GM21619 (cell line): Measurements from ENCODE around the gene PNMT.
"Not testable (repeated sequence)": the region's sequence is repeated elsewhere in the genome, so short reads cannot be mapped to it uniquely, and the experiment has no call there.

Experiments
- ATAC-seq: cut with Tn5 transposase; IDR thresholded peaks from one replicate; pipeline ENCODE4 v1.9.1; 2021; ENCODE audit not compliant: unreplicated experiment

PNMT gene

DNA sequence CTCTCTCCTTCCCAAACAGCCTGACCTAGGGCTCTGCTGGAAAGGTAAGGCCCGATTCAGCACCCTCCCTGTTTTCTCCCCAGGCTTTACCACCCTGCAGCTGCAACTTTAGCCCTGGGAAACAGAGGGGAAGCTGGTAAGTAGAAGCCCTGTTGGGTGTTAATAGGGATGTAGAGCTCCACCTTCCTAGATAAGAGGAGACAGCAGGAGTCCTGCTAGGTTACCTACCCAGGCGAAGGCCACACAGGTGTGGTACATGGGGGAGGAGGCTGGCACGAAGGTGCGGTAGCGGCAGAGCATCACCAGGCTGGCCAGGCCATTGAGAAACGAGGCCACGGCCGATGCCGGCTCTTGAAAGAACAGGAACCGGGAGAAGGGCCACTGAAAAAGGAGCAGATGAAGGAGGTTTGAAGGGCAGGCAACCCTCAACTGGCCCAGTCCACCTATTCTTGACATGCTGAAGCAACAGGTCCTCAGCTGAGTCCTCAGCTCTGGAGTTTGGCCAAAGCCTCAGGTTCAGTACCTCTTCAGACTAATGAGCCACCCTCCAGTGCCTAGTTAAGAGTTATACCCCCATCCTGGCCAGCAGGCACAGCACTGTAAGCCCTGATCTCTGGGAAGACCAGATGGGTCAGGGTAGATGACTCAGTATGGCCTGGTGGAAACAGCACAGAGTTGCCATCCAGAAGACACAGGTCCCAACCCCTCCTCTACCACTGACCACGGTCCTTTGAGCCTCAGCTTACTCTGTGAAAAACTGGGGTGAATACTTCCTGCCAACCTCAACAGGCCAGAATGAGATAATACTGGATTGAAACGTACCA is 16.3 kb downstream of the PNMT start:
- no peak for ATAC-seq

- ATAC-seq: no peak
Observed at GRCh38 chr17:39687101-39687545, 18.9 kb downstream of the PNMT start.

GRCh38 chr17:39687546-39688474 is 19.6 kb downstream of the PNMT start, which contains the start of gene PGAP3:
Gene PGAP3 (minus strand): TSS chr17:39688057. CDS start chr17:39688014, 43 bp downstream.
- peak; percentile 81 for ATAC-seq

DNA sequence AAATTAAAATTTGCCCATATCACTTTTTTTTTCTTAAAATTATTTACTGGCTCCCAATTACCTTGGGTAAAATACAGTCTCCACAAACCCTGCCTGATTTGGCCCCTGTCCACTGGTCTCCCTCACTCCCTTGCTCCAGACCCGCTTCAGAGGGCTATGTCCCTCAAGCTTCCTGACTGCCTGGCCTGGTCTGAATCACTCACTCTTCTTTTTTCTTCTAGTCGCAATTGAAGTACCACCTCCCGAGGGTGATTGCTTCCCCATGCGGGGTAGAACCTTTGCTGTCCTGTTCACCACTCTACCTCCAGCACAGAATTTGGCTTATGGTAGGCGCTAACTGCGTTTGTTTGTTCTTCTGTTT is 20.2 kb downstream of the PNMT start:
- no peak for ATAC-seq

DNA sequence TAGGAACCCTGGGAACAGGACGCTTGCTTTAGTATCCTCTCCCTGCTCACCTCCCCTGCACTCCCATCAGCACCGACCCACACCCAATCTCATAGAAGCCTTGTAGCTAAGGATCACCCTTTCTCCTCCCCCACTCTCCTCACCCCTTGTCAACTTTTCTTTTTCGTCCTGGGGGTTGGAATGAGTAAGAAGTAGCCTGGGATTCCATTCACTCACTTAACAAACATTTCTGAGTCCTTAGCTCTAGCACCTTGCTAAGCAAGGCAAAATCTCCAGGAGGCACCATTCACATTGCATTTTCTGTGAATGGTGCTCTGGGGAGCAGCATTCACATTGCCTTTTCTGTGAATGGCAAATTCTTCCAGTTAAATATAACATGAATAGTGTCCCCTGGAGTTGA is 20.7 kb downstream of the PNMT start:
- no peak for ATAC-seq

DNA sequence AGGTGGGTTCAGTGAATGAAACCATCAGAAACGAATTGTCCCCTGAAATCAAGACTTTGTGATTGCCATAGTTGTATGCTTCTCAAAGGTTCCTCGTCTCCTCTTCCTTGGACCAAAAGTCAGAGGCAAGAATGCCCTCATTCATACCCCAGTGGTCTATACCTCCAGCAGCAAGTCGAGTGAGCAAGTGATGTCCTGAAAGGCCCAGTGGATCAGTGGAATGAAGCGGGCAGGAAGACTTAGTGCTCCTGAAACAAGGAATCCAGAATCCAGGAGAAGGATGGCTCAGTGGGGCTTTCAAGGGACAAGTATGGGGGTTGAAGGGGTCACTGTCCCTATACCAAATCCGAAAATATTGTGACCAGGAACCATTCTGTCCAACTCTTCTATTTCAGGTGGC is 26.3 kb downstream of the PNMT start:
- ATAC-seq: no peak

DNA sequence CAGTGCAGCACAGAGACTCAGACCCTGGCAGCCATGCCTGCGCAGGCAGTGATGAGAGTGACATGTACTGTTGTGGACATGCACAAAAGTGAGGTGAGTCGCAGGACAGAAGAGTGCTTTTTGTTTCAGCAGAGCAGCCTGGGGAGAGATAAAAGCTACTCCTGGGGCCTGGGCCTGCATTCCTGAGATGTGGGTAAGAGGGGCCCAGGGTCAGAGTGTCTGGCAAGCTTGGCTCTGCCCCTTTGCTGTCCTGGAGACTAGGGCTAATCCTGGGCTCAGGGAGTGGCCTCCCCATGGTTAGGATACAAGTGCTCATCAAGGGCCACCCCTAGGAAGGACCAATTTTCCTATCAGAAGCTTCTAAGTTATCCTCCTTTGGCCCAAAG is 26.8 kb downstream of the PNMT start:
- no peak for ATAC-seq

- ATAC-seq: no peak
Observed at GRCh38 chr17:39696731-39697130, 28.5 kb downstream of the PNMT start.

DNA sequence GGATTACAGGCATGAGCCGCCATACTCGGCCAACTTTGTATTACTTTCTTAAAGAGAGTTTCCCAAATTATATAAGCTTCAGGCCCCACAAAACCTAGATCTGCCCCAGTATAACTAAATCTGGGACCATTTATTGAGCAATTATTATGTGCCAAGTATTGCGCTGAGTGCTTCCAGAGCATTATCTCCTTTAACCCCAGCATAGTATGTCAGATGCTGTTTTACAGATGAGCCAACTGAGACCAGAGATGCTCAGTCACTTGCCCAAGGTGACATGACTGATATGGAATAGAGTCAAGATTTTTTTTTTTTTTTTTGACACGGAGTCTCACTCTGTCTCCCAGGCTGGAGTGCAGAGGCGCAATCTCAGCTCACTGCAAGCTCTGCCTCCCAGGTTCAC is 29.7 kb downstream of the PNMT start:
- no peak for ATAC-seq

DNA sequence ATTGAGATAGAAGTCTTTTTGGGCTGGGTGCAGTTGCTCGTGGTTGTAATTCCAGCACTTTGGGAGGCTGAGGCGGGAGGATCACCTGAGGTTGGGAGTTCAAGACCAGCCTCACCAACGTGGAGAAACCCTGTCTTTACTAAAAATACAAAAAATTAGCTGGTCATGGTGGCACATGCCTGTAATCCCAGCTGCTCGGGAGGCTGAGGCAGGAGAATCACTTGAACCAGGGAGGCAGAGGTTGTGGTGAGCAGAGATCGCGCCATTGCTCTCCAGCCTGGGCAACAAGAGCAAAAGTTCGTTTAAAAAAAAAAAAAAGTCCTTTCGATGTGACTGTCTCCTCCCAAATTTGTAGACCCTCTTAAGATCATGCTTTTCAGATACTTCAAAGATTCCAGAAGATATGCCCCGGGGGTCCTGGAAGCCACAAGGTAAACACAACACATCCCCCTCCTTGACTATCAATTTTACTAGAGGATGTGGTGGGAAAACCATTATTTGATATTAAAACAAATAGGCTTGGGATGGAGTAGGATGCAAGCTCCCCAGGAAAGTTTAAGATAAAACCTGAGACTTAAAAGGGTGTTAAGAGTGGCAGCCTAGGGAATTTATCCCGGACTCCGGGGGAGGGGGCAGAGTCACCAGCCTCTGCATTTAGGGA is 31.0 kb downstream of the PNMT start:
- not testable (repeated sequence) for ATAC-seq

GRCh38 chr17:39699818-39700147 is 31.5 kb downstream of the PNMT start, which contains the start of gene ERBB2:
Gene ERBB2 (plus strand): TSS chr17:39700064. CDS start chr17:39700239, 175 bp downstream.
- ATAC-seq: no peak

DNA sequence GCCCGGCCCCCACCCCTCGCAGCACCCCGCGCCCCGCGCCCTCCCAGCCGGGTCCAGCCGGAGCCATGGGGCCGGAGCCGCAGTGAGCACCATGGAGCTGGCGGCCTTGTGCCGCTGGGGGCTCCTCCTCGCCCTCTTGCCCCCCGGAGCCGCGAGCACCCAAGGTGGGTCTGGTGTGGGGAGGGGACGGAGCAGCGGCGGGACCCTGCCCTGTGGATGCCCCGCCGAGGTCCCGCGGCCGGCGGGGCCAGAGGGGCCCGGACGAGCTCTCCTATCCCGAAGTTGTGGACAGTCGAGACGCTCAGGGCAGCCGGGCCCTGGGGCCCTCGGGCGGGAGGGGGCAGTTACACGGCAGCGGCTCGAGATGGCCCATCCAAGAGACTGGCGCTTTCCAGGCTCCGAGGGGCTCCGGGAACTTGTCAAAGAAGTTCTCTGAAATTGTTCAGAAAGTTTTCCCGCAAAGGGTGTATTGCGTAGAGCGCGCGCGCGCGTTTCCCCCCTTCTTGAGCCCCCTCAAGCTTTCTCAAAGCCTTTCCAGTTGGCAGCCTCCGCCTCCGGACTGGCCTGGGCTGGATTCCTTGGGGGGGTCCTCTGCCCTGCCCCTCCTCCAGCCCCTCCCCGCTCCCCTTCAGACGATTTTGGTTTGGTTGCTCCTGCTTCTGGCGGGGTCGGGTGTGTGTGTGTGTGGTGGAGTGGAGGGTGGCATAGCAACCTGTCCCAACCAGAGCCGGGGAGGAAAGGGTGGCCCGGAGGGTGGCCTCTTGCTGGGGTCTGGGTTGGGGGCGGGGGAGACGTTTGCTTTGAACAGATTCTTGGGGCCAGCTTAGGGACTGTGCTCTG is 32.1 kb downstream of the PNMT start:
- ATAC-seq: no peak

DNA sequence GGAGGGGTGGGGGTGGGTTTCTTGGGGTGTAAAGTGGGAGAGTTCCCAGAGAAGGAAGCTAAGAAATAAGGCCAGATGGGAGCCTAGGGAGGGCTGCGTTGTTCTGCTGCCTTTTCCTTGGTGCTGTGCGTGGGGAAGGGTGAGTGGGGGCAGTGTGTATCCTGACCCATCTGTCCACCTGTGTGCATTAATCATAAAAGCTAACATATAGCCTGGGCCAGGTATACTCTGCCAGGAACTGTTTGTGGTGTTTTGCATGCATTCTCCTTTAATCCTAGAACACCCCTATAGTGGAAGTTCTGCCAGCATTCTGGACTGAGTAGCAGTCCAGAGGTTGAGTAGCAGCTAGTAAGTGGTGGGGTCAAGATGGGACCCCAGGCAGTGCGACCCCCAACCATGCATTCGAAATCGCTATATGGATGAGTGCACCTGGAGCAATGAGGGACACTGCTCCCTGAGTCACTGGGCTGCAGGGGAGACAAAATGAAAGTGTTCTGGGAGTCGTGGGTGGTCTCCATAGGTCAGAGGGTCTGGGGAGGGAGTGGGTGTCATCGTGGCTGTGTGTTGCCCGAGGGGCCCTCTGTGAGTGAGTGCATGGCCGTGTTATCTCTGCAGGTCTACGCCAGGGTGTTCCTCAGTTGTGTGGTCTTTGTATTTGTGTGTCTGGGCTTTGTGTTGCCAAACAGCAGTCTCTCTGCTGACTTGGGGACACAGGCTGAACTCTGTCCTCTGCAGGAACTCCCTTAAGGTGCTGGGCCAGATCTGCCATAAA is 32.9 kb downstream of the PNMT start:
- ATAC-seq: no peak

GRCh38 chr17:39701784-39702422 is 33.6 kb downstream of the PNMT start:
- ATAC-seq: no peak

DNA sequence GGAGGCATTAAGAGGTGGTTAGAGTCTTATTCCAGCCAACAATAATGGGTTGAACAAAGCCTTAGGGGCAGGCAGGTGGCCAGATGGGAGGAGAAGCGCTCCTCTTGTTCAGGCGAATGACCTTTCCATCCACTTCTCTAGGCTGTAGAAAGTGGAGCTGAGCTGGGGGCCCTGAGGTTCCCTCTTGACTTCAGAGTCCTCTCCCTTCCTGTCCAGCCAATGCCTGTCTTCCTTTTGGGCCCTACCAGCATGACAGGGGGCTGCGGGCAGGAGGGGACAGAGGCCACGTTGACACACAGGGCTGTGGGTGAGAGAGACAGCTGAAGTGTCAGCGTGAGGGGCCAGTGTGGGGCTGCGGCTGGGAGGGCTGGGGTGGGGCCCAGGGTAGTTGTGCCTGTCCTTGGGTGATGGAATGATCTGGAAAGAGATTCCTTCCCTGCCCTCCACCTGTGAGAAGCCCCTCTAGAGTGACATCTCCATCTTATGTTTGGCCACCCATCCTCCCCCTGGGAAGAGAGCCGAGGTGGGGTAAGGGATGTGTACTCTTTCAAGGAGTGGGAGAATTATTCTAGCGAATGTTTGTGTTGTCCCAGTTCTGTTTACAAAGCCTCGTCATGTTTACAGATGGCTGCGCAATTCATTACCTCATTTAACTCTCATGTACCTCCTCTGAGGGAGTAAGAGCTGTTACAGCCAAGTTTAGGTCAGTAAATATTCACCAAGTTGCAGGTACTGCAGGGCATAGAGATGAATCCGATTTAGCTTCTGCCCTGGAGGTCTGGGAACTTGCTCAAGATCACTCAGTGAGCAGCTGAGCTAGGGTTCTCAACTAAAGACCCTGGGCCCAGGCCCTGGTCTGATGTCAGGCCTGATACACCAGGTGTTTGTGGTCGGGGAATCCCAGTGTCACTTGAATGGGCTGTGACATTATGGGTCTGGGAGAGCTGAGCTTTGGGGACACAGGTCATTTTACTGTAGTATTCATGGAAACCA is 34.9 kb downstream of the PNMT start:
- ATAC-seq: no peak

DNA sequence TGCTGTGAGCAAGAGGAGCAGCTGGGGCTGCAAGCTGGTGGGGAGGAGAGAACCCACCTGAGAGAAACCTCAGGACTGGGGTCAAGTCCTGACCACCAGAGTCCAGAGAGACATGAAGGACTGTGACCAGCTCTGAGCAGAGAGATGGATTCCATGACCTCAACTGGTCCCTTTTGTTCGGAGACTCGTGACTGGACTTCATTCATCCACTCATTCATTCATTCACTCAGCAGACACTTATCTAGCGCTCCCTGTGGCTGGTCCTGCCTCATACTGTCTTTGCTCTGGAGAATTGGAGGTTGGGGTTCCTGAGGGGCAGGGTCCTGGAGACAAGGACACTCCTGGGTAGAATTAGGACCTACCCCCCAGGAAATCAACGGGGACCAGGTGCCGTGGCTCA is 35.7 kb downstream of the PNMT start:
- ATAC-seq: no peak

- ATAC-seq: no peak
Observed at GRCh38 chr17:39704821-39705551, 36.7 kb downstream of the PNMT start.
